GM12865 (cell line): ENCODE measurements around the gene HOXB13.

Experiments
- DNase-seq: peaks from one replicate; pipeline ENCODE4 v3.0.0; 2010; ENCODE audit warnings: low read depth
- H3K4me3 ChIP-seq: 2 replicates; pipeline ENCODE4 v1.5.1; 2011; ENCODE audit warnings: mild to moderate bottlenecking, low read depth, low read length, control low read depth
- TF ChIP-seq, protein P1 (sequence below): IDR thresholded peaks from 2 replicates; pipeline ENCODE4 v1.5.1; 2011; ENCODE audit warnings: low read length, control low read depth, low read depth, inconsistent platforms; ENCODE audit not compliant: insufficient read depth; ENCODE audit errors: missing control alignments

The HOXB13 gene

GRCh38 chr17:48753794-48754499 is 25.4 kb upstream of the HOXB13 start:
- no peak for DNase-seq
- H3K4me3 ChIP-seq = no peak overlapping the region
- TF ChIP-seq, protein P1, sequence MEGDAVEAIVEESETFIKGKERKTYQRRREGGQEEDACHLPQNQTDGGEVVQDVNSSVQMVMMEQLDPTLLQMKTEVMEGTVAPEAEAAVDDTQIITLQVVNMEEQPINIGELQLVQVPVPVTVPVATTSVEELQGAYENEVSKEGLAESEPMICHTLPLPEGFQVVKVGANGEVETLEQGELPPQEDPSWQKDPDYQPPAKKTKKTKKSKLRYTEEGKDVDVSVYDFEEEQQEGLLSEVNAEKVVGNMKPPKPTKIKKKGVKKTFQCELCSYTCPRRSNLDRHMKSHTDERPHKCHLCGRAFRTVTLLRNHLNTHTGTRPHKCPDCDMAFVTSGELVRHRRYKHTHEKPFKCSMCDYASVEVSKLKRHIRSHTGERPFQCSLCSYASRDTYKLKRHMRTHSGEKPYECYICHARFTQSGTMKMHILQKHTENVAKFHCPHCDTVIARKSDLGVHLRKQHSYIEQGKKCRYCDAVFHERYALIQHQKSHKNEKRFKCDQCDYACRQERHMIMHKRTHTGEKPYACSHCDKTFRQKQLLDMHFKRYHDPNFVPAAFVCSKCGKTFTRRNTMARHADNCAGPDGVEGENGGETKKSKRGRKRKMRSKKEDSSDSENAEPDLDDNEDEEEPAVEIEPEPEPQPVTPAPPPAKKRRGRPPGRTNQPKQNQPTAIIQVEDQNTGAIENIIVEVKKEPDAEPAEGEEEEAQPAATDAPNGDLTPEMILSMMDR = no peak

DNA sequence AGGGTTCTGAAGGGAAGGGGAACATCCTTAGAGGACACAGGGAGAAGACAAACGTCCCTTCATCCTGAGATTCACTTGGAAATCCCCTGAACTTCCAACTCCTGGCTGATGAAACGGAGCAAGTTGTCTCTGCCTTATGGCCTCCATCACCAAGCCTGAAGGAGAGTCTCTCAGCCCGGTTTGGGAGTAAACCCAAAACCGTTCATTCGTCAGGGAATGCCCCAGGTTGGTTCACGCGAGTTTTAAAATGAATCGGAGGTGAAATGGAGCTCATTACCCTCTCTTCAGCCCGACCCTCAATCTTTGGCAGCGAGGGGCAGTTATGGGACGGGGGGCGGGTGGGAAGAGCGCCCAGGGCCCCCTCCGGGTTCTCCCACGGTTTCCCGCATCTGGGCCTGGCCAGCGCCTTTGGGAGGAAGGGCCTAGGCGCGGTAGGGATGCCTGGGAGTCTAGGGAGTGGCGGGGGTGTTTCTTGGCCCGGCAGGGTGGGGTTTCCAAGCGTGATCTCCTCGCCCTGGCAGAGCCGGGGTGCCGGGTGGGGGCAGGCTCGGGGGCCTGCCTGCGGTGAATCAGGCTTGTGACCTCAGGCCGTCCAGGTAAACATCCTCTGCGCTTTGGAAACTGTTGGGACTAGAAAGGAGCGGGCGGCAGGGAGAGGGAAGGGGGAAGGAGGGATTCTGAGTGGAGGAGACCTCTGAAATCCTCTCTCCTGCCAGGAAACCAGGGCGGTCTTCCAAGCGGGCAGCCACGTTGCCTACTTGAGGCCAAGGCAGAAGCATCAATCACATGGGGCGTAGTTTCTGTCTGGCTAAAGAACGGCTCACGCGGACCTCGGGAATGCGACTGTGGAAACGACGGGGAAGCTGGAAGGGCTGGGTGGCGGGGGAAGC is 24.1 kb upstream of the HOXB13 start:
- TF ChIP-seq, protein P1 = no peak
- DNase-seq = no peak
- H3K4me3 ChIP-seq = no peak overlapping the region

DNA sequence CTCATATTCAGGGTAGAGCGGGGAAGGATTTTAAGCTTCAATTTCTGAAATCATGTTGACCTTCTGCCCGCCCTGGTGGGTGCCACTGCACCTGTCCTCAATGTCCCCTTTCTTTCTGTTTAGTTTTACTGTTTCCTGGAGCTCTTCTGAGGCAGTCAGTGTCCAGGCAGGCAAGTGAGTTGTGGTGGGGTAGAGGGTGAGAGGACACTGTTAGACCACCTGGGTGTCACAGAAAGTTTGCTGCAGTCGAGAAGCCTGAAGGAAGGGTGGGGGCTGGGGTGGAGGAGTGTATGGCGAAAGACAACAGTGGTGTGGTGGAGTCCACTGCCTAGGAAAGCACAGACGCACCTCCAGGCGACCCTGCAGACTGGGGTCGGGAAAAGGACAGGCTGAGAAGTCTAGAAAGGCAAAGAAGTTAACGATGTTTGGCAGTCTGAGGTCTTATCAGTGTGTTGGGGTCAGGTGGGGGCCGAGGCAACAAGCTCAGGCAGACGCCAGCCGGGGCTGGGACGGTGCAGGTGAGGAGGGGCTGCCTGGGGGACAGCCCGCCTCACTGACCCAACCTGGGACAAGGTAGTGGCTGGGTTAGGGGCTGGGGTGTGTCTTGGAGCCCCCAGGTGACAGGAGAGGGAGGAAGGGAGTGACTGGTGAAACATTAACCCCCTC is 23.3 kb upstream of the HOXB13 start:
- no peak overlapping the region for H3K4me3 ChIP-seq
- TF ChIP-seq, protein P1 = no peak
- no peak for DNase-seq

GRCh38 chr17:48751172-48751571 is 22.6 kb upstream of the HOXB13 start:
- TF ChIP-seq, protein P1 = no peak
- no peak overlapping the region for H3K4me3 ChIP-seq
- DNase-seq = no peak

DNA sequence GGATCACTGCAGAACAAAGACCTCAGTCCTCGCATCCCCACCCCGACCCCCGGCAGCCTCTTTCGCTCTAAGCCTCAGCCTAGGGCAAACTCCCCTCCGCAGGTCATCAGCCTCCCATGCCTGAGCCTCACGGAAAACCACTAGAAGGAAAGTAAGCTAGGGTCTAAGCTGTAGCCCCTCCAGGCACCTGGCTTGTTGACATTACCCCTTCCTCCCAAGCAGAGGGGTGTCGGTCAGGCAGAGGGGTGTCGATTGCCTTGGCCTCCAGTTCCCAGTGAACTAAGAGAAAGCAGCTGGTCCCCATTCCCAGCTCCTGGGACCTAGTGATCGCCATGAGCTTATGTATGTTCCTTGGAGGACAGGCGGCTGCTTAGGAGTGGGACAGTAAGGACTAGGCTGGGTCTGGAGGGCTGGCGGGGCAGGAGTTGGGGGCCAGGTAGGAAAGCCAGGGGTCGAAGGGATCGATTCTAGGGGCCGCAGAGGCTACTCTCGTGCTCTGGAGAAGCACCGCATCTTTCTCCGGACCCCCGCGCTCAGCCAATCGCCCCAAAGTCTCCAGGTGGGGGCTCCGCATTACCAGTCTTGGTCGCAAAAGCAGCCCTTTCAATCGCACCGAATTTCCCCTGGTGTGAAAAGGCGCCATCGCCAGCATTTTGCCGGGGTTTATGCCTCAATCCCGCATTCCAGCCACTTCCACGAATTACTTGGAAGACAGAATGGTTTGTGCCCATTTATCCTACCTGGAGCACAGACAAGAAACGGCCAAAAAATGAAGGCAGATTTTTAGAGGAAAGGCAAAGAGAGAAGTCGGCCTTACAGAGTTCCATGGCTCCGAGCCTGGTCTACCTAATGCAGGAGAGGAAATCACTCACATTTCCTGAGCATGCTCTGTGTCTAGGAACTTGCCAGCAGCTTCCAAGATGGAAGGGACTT is 21.3 kb upstream of the HOXB13 start:
- no peak overlapping the region for H3K4me3 ChIP-seq
- TF ChIP-seq, protein P1 = no peak
- DNase-seq = no peak
